Measurements from ENCODE around the gene SIRT5. TPM values are rescaled to one million over a fixed set of nuclear protein-coding genes. Genes with fewer than 3 reads are reported as not detected.
A peak's percentile ranks its signal among the peaks of the same experiment; 100 is the strongest.

The SIRT5 gene
- total RNA-seq, 2 donors from 2014 or later, result 10.2 to 11.2 TPM

DNA sequence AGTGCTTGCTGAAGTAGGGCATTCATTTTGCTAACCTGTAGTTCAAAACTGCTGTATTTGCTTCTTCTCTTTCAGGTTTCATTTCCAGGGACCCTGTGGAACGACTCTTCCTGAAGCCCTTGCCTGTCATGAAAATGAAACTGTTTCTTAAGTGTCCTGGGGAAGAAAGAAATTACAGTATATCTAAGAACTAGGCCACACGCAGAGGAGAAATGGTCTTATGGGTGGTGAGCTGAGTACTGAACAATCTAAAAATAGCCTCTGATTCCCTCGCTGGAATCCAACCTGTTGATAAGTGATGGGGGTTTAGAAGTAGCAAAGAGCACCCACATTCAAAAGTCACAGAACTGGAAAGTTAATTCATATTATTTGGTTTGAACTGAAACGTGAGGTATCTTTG is 37.3 kb downstream of the SIRT5 start:
- TF ChIP-seq POLR2A (IDR thresholded peaks at IDR 0.05), result no peak
- TF ChIP-seq, protein P1, sequence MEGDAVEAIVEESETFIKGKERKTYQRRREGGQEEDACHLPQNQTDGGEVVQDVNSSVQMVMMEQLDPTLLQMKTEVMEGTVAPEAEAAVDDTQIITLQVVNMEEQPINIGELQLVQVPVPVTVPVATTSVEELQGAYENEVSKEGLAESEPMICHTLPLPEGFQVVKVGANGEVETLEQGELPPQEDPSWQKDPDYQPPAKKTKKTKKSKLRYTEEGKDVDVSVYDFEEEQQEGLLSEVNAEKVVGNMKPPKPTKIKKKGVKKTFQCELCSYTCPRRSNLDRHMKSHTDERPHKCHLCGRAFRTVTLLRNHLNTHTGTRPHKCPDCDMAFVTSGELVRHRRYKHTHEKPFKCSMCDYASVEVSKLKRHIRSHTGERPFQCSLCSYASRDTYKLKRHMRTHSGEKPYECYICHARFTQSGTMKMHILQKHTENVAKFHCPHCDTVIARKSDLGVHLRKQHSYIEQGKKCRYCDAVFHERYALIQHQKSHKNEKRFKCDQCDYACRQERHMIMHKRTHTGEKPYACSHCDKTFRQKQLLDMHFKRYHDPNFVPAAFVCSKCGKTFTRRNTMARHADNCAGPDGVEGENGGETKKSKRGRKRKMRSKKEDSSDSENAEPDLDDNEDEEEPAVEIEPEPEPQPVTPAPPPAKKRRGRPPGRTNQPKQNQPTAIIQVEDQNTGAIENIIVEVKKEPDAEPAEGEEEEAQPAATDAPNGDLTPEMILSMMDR (IDR thresholded peaks at IDR 0.05), result no peak
- WGBS, 2 donors, result 43 to 59% methylated on average over 4 of the region's 4 CpGs
- H3K36me3 ChIP-seq (replicated peaks in 1 of 2; ENCODE audit: insufficient read depth in 1 of 2, low read depth in 2 of 2), result no peaks in the 10 kb centered on the region
- ATAC-seq, result no peak
- H3K4me3 ChIP-seq, result no peak overlapping the region
- intact Hi-C loops (cut with DNase I), result loop anchor here (10.0 kb wide), 1 partner anchor 103 kb away; the partner anchor contains the start of gene RANBP9
- no peaks in the 10 kb centered on the region for H3K27me3 ChIP-seq
- no peak overlapping the region for H3K27ac ChIP-seq
- H3K9me3 ChIP-seq, result no peaks in the 10 kb centered on the region
- no peak for DNase-seq
- peaks cover 25% of the 10 kb centered on the region for H3K4me1 ChIP-seq

DNA sequence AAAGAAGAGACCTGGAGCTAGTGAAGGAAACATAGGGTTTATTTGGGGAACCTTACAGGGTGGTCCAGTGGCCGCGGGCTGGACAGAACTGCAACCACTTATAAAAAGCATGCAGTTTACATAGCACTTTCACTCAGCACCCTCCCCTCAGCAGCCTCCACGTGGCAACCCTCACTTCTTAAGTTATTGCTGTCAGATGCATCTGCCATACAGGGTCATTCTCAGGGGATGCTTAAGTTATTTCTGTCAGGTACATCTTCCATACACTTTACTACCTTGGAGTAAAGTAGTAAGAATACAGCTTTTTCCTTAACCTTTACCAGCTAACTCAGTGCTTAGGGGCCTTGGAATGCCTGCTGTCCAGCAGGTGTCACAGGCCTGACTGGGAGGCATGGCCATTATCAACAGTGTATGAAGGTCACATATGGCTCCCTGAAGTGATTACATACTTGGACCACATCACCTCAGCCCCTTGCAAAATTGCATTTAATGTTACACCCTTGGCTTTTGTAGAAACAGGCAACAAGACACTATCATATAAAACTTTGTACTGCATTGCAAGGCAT is 38.7 kb downstream of the SIRT5 start:
- H3K9me3 ChIP-seq, result no peaks in the 10 kb centered on the region

DNA sequence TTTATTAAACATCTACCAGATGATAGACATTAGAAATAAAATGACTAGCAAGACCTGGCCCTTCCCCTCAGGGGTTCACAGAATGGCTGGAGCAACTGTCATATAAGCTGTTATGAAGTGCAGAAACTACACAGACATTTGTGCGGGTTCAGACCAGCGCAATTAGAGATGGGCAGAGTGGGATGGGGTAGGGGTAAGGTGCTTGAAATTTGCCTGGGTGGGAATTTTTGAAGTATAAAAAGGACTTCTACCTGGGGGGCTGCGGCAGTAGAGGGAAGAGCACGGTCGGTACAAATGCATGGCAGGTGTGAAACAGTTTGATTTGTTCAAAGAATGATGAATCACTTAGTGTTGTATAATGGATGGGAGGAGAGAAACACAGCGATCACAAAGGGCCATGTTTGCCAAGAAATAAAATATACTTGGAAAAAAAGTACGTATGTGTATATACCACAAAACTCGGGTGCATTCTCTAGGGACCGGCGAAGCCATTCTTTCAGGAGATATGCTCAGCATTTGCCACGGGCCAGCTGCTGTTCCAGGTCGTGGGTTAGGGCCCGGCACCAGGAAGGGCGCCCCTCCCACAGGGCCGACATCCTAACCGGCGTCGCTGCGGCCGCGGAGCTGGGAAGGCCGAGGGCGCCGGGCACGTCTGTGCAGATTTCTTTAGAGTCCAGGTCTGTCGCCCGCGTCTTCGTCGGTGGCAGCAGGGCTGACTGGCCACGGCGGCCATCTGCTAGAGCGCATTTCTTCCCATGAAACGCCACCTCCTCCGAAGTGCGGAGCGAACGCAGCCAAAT is 39.9 kb downstream of the SIRT5 start:
- Histone ChIP-seq H3K4me3 (peak overlapping the region; percentile 47 to 82), H3K4me1 (peaks cover 36% of the 10 kb centered on the region), H3K36me3 (replicated peaks in 1 of 2; ENCODE audit: insufficient read depth in 1 of 2, low read depth in 2 of 2) (peaks cover 0 to 11% of the 10 kb centered on the region in 2 donors), H3K9me3 (no peaks in the 10 kb centered on the region), H3K27me3 (no peaks in the 10 kb centered on the region), H3K27ac (peak overlapping the region; percentile 86 to 94 (median 91))
- DNase-seq (peak; percentile 58 to 72 (median 65)), ATAC-seq (peak; percentile 41)
- TF ChIP-seq, protein P1 (IDR thresholded peaks at IDR 0.05), result no peak
- TF ChIP-seq POLR2A (IDR thresholded peaks at IDR 0.05), result no peak
- 3 to 4% methylated on average over 27 to 38 of the region's 38 CpGs for WGBS, 2 donors
- intact Hi-C loops (cut with DNase I), result loop anchor here (10.0 kb wide), 1 partner anchor 100 kb away; the partner anchor contains the start of gene RANBP9

More for the DNA sequence above, 38.7 kb downstream of the SIRT5 start:
- intact Hi-C loops (cut with DNase I), result loop anchor here (10.0 kb wide), 1 partner anchor 102 kb away; the partner anchor contains the start of gene RANBP9
- no peak overlapping the region for H3K4me3 ChIP-seq
- 65 to 71% methylated on average over 3 of the region's 3 CpGs for WGBS, 2 donors
- peak in 1 of 4 donors; percentile 8 for DNase-seq
- TF ChIP-seq, protein P1 (IDR thresholded peaks at IDR 0.05), result no peak
- no peak for TF ChIP-seq POLR2A (IDR thresholded peaks at IDR 0.05)
- no peak for ATAC-seq
- peaks cover 0 to 4% of the 10 kb centered on the region in 2 donors for H3K36me3 ChIP-seq (replicated peaks in 1 of 2; ENCODE audit: insufficient read depth in 1 of 2, low read depth in 2 of 2)
- peaks cover 36% of the 10 kb centered on the region for H3K4me1 ChIP-seq
- no peak overlapping the region for H3K27ac ChIP-seq
- no peaks in the 10 kb centered on the region for H3K27me3 ChIP-seq

DNA sequence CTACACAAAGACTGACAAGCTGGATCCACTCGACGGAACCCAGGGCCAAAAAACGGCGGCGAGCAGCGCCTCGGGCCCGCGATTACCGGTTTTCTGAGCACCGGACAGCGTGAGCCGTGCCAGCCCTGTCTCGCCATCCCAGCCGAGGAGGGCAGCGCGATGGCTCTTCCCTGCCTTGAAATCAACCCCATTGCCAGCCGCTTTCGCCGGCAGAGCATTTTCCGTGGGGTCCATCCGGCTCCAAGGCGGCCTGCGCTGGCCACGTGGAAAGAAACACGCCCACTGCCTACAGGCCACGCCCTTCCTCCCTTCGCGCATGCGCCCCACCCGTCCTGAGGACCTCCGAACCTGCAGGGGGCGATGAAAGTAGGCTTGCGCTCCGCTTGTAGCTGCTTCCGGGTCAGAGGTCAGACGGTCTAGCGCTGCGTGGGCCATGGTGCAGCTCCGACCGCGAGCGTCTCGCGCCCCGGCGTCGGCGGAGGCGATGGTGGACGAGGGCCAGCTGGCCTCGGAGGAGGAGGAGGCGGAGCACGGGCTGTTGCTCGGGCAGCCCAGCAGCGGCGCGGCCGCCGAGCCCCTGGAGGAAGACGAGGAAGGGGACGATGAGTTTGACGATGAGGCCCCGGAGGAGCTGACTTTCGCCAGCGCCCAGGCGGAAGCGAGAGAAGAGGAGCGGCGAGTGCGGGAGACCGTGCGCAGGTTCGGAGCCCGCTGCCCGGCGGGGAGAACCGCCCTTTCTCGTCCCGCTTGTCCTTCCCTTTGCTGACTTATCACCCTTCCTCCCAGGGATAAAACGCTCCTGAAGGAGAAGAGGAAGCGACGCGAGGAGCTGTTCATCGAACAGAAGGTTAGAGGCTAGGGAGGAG is 40.8 kb downstream of the SIRT5 start, which contains the start of gene NOL7:
Gene NOL7 (plus strand): TSS at position 410 of the 866 bp plus-strand sequence. CDS start 24 bp downstream, at position 434.
- Histone ChIP-seq H3K9me3 (no peaks in the 10 kb centered on the region), H3K4me3 (peak within 1 kb of the TSS; percentile 75 to 82), H3K36me3 (replicated peaks in 1 of 2; ENCODE audit: insufficient read depth in 1 of 2, low read depth in 2 of 2) (peaks cover 4 to 19% of the 10 kb centered on the region in 2 donors), H3K27ac (peak within 1 kb of the TSS; percentile 86 to 94 (median 91)), H3K4me1 (peaks cover 36% of the 10 kb centered on the region), H3K27me3 (no peaks in the 10 kb centered on the region)
- DNase-seq, result peak; percentile 97 to 98 (median 98)
- 0% methylated on average over 23 to 85 of the region's 85 CpGs for WGBS, 2 donors
- TF ChIP-seq, protein P1 (IDR thresholded peaks at IDR 0.05), result peak; percentile 78 to 99 (median 99)
- peak; percentile 76 to 89 (median 88) for TF ChIP-seq POLR2A (IDR thresholded peaks at IDR 0.05)
- ATAC-seq, result peak; percentile 98
- intact Hi-C loops (cut with DNase I), result loop anchor here (10.0 kb wide), 1 partner anchor 100 kb away; the partner anchor contains the start of gene RANBP9

All from body of pancreas (tissue), 4 donors.